NCI-H2081 (cell line): ENCODE measurements around the gene TMEM150B.

Source experiments
- DNase-seq, 2 experiments: peaks; one replicate each; lab custom pipeline; 2025; lab: John Stamatoyannopoulos, UW

The TMEM150B gene

DNA sequence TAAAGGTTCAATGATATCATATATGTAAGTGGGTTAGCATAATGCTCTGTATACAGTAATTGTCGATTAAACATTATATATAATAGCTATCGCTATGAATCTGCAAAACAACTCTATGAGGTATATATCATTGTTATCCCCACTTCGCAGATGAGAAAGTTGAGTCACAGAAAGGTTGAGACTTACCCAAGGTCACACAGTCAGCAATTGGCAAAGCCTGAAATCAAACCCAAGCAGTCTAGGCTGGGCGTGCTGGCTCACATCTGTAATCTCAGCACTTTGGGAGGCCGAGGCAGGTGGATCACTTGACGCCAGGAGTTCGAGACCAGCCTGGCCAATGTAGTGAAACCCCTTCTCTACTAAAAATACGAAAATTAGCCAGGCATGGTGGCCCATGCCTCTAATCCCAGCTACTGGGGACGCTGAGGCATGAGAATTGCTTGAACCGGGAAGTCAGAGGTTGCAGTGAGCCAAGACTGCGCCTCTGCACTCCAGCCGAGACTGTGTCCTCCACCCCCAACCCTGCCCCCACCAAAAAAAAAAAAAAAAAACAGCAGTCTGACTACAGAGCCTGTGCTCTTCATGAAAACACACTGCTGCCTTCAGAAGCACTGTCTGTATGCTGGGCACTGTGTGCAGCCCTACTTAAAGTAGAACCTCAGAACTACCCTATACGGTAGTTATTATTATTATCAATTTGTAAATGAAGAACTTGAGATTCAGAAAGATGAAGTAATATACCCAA is 46.6 kb downstream of the TMEM150B start:
- DNase-seq = no peak

DNA sequence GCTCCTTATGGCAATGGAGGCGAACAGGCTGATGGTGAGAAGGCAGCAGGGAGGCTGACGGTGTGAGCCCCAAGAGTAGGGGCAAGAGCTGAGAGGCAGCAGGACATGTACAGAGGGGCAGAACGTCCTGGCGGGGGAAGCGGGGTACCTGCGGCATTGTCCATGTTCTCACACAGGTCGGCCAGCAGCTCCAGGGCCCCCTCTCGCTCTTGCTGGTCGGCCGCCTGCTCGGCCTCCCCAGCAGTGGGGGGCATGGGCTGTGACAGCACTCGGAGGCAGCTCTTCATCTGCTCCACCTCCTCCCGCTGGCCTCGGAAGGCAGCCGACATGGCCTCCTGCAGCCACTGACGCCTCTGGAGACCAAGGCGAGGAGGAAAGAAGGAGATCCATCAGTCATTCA is 47.6 kb downstream of the TMEM150B start:
- DNase-seq = no peak

DNA sequence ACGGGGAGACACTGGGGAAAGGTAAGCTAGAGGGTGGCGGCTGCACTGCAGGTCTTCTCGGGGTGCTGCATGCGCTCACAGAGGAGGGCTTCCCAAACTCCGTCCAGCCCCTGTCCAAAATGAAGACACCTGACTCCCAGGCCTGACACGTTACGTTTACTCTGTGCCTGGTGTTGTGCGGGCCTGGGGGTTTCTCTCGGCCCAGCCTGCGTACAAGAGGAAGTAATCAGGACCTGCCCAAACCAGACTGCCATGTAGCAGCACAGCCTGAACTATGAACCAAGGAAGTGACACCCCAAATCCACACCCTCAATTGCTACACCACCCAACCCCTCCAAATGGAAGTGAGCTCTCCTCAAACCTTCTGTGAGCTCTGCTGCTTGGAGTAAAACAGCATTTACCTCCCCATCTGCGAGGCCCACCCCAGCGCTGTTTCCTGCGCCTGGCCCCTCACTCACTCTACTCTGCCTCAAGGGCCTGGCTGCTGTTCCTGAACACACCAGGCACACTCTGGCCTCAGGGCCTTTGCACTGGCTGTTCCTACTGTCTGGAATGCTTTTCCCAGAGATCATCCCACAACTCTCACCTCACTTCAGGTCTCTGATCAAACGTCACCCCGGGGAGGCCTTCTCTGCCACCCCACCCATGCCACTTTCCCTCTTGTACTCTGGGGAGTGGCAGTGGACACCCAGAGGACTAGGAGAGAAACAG is 48.3 kb downstream of the TMEM150B start:
- no peak for DNase-seq

DNA sequence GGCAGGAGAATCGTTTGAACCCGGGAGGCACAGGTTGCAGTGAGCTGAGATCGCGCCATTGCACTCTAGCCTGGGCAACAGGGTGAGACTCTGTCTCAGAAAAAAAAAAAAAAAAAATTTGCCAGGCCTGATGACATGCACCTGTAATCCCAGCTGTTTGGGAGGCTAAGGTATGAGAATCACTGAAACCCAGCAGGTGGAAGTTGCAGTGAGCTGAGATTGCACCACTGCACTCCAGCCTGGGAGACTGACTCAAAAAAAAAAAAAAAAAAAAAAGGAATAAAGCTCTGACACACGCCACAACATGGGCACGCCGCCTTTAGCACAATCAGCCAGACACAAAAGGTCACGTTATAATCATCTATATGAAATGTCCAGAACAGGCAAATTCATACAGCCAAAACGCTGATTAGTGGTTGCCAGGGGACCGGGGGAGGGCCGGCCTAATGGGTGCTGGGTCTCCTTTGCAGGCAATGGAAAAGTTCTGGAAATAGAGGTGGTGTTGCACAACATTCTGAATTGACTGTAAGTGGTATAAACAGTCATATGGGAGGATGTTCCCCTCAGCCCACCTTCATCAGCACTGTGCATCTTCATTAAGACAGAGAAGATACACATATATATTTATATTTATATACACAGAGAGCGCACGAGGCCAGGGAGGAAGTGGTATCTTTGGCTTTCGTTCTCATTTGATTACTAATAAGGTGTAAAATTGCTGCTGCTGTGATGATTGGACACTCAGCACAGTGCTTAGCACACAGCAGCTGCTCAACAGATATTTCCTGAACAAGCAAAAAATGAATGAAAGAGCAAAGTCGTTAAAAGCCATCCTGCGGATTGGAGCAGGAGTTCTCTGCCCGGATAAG is 49.1 kb downstream of the TMEM150B start:
- DNase-seq = peak in 1 of 2 experiments; percentile 77

DNA sequence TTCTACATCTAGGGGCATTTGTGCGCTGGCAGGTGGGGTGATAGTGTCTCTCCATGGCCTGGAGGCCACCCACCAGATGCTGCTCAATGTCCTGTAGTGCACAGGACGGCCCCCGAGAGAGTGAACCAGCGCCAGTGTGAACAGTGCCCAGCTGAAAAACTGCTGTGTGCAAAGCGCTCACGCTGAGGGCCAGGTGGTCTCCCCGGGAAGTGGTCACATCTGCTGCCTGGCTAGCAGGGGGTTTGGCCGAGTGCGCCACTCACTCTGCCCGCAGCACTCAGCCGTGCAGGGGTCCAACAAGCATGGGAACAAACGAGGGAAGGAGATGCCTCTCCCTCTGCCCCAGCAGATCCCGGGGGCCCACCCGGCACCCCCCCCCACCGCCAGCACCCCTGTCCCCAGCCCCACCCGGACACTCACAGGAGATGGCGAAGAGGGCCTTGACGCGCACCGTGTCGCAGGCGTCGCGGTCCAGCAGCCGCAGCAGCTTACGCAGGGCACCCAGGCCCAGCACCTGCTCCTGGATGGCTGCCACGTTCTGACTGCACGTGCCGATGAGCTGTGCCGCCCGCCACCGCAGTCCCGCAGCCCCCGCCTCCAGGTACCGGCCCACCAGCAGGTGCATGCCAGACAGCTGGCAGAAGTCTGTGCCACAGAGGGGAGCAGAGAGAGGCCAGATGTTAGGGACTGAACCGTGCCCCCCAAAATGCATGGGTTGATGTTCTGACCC is 51.0 kb downstream of the TMEM150B start:
- peak; percentile 32 to 69 for DNase-seq

DNA sequence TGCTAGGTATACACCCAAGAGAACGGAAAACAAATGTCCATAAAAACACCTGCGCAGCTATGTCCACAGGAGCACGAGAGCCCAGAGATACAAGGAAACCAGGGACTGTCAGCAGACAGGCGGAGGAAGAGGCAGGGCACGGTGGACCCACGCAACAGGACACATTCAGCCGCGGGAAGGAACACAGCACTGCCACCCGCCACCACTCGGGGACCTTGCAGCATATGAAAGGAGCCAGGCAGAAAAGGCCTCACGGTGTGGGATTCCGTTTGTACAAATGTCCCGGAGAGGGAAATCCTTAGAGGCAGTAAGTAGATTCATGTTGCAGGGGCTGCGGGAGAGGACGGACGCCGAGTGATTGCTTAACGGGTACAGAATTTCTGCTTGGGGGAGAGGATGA is 53.0 kb downstream of the TMEM150B start:
- DNase-seq = no peak

DNA sequence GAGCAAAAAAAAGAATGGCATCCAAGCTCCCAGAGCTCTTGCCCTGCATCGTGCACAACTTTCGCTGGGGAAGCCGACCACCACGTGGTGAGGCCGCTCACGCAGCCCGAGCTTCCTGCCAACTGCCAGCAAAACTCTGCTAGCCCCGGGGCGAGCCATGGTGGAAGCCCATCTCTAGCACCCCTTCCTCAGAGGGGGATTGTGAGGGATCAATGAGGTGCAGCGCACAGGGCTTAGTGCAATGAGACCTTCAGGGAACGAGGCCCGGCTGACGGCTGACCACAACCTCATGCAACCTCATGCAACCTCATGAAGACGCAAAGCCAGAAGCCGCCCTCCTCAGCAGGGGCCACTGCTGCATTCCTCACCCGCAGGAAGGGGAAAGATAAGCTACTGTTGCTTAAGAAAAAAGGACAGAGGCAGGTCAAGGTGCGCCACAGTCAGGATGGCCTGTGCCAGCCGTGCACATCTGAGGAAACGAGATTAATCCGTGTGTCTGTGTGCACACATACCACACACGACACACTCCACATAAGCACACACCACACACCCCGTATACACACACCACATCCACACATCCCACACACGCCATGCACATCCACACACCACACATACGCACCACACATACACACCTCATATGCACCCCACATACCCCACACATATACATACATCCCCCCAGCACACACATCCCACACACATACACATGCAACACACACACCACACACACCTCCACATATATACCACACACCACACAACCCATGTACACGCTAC is 54.8 kb downstream of the TMEM150B start:
- no peak for DNase-seq

DNA sequence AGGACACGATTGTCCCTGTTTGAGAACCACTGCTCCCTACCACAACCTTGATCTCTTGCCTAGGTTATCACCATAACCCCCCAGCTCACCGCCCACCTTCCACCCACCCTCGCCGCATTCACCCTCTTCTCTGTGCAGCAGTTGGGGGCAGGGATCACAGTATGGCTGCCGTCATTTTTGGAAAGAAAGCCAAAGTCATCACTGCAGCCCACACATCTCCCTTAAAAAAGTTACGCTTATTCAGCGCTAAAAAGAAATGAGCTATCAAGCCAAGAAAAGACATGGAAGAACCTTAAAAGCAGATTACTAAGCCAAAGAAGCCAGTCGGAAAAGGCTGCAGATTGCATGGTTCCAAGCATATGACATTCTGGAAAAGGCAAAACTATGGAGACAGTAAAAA is 55.8 kb downstream of the TMEM150B start:
- no peak for DNase-seq

DNA sequence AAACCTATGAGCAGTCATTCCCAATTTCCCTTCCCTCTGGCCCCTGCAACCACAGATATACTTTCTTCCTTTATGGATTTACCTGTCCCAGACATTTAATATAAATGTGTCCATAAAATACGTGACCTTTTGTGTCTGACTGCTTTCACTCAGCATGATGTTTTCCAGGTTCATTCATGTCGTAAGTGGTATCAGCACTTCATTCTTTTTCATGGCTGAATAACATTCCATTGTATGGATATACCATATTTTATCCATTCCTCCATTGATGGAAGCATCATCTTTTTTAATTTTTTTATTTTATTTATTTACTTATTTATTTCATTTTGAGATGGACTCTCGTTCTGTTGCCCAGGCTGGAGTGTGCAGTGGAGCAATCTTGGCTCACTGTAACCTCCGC is 58.3 kb downstream of the TMEM150B start:
- no peak for DNase-seq

DNA sequence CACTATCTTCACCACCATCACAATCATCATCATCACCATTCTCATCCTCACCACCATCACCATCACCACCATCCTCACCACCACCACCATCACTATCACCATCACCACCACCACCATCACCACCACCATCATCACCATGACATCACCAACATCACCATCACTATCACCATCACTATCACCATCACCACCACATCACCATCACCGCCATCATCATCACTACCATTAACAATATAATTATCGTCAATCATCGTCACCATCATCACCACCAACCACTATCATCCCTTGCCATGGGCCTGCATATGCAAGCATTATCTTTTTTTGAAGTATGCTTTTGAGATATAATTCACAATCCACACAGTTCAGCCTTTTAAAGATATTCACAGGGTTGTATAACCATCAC is 58.7 kb downstream of the TMEM150B start:
- DNase-seq = no peak

DNA sequence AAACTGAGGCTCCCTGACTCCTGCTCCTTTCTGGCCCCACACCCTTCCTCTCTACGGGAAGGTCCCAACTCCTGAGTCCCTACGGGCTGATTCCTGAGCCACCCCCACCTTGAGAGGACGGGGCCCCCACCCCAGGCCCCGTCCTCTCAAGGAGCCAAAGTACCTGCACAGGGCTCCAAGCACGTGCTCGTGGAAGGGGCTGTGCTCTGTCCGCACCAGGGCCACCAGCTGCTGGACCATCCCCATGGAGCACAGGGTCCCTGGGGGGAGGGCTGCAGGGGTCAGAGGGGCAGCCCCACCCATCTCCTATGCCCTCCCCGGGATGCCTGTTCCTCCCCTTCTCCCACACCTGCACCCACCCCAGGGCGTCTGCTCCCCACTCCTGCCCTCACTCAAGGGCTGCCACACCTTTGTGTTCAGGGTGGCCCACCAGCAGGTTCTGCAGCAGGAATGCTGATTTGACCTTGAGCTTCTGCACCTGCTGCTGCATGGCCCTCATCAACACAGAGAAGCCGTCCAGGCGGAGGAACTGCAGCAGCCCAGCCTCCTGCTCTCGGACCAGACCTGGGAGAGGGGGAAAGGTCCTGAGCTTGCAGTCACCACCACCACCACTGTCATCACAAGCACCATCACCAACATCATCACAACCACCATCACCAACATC is 59.3 kb downstream of the TMEM150B start:
- DNase-seq = no peak

DNA sequence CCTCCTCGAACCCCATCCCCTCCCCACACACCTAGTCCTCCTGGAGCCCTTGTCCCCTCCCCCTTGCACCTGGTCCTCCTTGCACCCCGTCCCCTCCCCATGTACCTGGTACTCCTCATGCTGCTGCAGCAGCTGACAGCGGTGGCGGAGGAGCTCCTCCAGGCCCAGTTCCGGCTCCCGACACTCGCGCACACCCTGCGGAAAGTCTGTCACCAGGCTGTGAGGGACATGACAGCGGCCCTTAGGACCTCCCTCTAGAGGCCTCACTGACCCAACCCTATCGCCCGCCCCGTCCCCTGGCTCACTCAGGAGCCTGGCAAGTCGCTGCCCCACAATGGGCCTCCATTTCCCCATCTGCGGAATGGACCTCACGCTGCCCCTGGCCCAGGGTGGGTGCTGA is 60.0 kb downstream of the TMEM150B start:
- DNase-seq = no peak

DNA sequence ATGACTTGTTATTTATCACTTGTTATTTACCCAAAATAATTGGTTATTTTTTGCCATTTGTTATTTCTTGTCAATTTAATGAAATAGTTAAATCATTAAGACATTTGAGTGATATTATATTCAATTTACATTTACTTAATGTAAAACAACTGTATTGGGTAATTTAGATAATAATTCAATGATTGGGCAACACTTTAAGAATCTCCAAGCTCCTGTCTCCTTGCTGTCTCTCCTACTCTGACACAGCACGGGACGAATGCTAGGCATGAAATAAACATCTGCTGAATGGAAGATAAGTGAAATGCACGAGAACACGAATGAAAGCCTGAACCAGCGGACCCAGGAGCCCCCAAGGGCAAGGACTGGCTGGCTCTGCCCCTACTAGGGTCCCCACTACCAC is 60.6 kb downstream of the TMEM150B start:
- DNase-seq = no peak
